Measurements from ENCODE around the gene ATP8B4.

GRCh38 chr15:50046159-50046558, 72.9 kb downstream of the ATP8B4 start:
- TF ChIP-seq CTCF (conservative IDR thresholded peaks at IDR 0.05 in 1 of 2, IDR thresholded peaks at IDR 0.05 in 1 of 2; ENCODE audit: low read depth in 1 of 2, low read length in 2 of 2): no peak
- no peak for TF ChIP-seq EZH2 (IDR thresholded peaks at IDR 0.05; ENCODE audit: low read length, missing control alignments)
